ENCODE data around the gene ZKSCAN8.

DNA sequence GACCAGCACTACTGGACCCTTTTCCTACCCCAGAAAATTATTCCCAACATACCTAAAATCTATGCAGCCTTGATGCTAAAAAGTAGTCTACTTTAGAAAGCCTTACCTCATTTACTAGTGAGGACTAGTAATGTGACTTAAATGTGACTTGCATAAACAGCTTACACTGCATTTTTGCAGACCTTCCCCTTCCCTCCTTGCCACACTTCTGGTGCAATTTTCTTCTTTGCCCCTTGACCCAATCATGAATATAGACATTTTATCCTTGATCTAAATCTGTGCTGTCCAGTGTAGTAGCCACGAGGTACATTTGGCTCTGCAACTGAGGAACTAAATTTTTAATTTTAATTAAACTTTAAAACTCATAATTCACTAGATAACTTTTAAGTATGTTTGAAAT lies 7.0 kb upstream of the ZKSCAN8 start:
- TF ChIP-seq, protein P1, sequence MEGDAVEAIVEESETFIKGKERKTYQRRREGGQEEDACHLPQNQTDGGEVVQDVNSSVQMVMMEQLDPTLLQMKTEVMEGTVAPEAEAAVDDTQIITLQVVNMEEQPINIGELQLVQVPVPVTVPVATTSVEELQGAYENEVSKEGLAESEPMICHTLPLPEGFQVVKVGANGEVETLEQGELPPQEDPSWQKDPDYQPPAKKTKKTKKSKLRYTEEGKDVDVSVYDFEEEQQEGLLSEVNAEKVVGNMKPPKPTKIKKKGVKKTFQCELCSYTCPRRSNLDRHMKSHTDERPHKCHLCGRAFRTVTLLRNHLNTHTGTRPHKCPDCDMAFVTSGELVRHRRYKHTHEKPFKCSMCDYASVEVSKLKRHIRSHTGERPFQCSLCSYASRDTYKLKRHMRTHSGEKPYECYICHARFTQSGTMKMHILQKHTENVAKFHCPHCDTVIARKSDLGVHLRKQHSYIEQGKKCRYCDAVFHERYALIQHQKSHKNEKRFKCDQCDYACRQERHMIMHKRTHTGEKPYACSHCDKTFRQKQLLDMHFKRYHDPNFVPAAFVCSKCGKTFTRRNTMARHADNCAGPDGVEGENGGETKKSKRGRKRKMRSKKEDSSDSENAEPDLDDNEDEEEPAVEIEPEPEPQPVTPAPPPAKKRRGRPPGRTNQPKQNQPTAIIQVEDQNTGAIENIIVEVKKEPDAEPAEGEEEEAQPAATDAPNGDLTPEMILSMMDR (IDR thresholded peaks at IDR 0.05; ENCODE audit: insufficient read depth, low read length): no peak
- TF ChIP-seq, protein P2, sequence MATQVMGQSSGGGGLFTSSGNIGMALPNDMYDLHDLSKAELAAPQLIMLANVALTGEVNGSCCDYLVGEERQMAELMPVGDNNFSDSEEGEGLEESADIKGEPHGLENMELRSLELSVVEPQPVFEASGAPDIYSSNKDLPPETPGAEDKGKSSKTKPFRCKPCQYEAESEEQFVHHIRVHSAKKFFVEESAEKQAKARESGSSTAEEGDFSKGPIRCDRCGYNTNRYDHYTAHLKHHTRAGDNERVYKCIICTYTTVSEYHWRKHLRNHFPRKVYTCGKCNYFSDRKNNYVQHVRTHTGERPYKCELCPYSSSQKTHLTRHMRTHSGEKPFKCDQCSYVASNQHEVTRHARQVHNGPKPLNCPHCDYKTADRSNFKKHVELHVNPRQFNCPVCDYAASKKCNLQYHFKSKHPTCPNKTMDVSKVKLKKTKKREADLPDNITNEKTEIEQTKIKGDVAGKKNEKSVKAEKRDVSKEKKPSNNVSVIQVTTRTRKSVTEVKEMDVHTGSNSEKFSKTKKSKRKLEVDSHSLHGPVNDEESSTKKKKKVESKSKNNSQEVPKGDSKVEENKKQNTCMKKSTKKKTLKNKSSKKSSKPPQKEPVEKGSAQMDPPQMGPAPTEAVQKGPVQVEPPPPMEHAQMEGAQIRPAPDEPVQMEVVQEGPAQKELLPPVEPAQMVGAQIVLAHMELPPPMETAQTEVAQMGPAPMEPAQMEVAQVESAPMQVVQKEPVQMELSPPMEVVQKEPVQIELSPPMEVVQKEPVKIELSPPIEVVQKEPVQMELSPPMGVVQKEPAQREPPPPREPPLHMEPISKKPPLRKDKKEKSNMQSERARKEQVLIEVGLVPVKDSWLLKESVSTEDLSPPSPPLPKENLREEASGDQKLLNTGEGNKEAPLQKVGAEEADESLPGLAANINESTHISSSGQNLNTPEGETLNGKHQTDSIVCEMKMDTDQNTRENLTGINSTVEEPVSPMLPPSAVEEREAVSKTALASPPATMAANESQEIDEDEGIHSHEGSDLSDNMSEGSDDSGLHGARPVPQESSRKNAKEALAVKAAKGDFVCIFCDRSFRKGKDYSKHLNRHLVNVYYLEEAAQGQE (IDR thresholded peaks at IDR 0.05; ENCODE audit: insufficient replicate concordance, low read depth): no peak
- TF ChIP-seq GABPA (IDR thresholded peaks at IDR 0.05; ENCODE audit: low read depth) (no peak), POLR2AphosphoS5 (IDR thresholded peaks at IDR 0.05; ENCODE audit: low read depth) (no peak)
